ENCODE data around the gene TSPAN14. TPM values are rescaled to one million over a fixed set of nuclear protein-coding genes. Genes with fewer than 3 reads are reported as not detected.

The TSPAN14 gene
- total and polyA plus RNA-seq, 2 experiments from 2014 or later = 17.9 to 40.7 TPM

- H3K36me3 ChIP-seq (ENCODE audit: insufficient read depth) = peaks cover 11% of the 10 kb centered on the region; the same call in 1 of the 2 replicates
- no peak for ATAC-seq
- peaks cover 7% of the 10 kb centered on the region for H3K27me3 Mint-ChIP-seq (ENCODE audit: insufficient read depth, low read depth, poor library complexity)
- peaks cover 8% of the 10 kb centered on the region; the same call in 2 of the 3 replicates for H3K4me1 Mint-ChIP-seq
- no peaks in the 10 kb centered on the region for H3K27me3 ChIP-seq (ENCODE audit: insufficient read depth)
- TF ChIP-seq CREB1 (CRISPR knock-in tag; IDR thresholded peaks at IDR 0.05; ENCODE audit: low read depth) (no peak), NANOG (IDR thresholded peaks at IDR 0.05; ENCODE audit: borderline replicate concordance) (no peak), EZH2phosphoT487 (IDR thresholded peaks at IDR 0.05; ENCODE audit: unreplicated experiment) (no peak), ZNF114 (CRISPR knock-in tag; IDR thresholded peaks at IDR 0.05) (no peak), JUNB (IDR thresholded peaks at IDR 0.05; ENCODE audit: unreplicated experiment) (no peak), POLR2AphosphoS5 (IDR thresholded peaks at IDR 0.05; ENCODE audit: low read depth) (no peak), ZNF331 (CRISPR knock-in tag; IDR thresholded peaks at IDR 0.05; ENCODE audit: low read depth) (no peak), STAT1 (IDR thresholded peaks at IDR 0.05; ENCODE audit: unreplicated experiment) (no peak), REST (IDR thresholded peaks at IDR 0.05; ENCODE audit: unreplicated experiment) (no peak)
- H3K4me2 ChIP-seq = no peak overlapping the region
- no peak overlapping the region for H3K27ac ChIP-seq (ENCODE audit: low read depth)
- no peaks in the 10 kb centered on the region for H3K9me2 ChIP-seq (ENCODE audit: insufficient read depth)
- no peak overlapping the region for H3K27ac Mint-ChIP-seq
- no peak overlapping the region for H3K4me3 ChIP-seq
- H3K36me3 Mint-ChIP-seq (ENCODE audit: low read depth) = peaks cover 74% of the 10 kb centered on the region
- no peak overlapping the region for H2AFZ ChIP-seq
- H3K9me3 Mint-ChIP-seq = no peaks in the 10 kb centered on the region
- H3F3A ChIP-seq (replicated peaks; ENCODE audit: low read depth) = no peaks in the 10 kb centered on the region
- H3K4me1 ChIP-seq (ENCODE audit: insufficient read depth) = no peaks in the 10 kb centered on the region
- H3K4me3 Mint-ChIP-seq = no peak overlapping the region
- H4K20me1 ChIP-seq (replicated peaks; ENCODE audit: insufficient read depth) = no peaks in the 10 kb centered on the region
- DNase-seq (ENCODE audit: low spot score) = no peak
- H3K79me2 ChIP-seq (replicated peaks; ENCODE audit: insufficient read depth) = no peaks in the 10 kb centered on the region
These were observed 62.5 kb downstream of the TSPAN14 start for GRCh38 chr10:80516506-80517075.

- Histone ChIP-seq H3K4me2 (no peak overlapping the region), H3K27ac (ENCODE audit: low read depth) (no peak overlapping the region), H3K36me3 (ENCODE audit: insufficient read depth) (peaks cover 7% of the 10 kb centered on the region; the same call in 1 of the 2 replicates), H3K79me2 (replicated peaks; ENCODE audit: insufficient read depth) (no peaks in the 10 kb centered on the region), H3F3A (replicated peaks; ENCODE audit: low read depth) (no peaks in the 10 kb centered on the region), H3K4me3 (no peak overlapping the region), H3K27me3 (ENCODE audit: insufficient read depth) (no peaks in the 10 kb centered on the region), H3K9me2 (ENCODE audit: insufficient read depth) (no peaks in the 10 kb centered on the region), H3K4me1 (ENCODE audit: insufficient read depth) (no peaks in the 10 kb centered on the region), H4K20me1 (replicated peaks; ENCODE audit: insufficient read depth) (no peaks in the 10 kb centered on the region), H2AFZ (no peak overlapping the region)
- ATAC-seq (no peak), DNase-seq (ENCODE audit: low spot score) (no peak)
- H3K4me3 Mint-ChIP-seq = no peak overlapping the region
- H3K27me3 Mint-ChIP-seq (ENCODE audit: insufficient read depth, low read depth, poor library complexity) = peaks cover 7% of the 10 kb centered on the region
- H3K27ac Mint-ChIP-seq = no peak overlapping the region
- peaks cover 64% of the 10 kb centered on the region for H3K36me3 Mint-ChIP-seq (ENCODE audit: low read depth)
- peaks cover 8% of the 10 kb centered on the region; the same call in 2 of the 3 replicates for H3K4me1 Mint-ChIP-seq
- H3K9me3 Mint-ChIP-seq = no peaks in the 10 kb centered on the region
- TF ChIP-seq POLR2AphosphoS5 (IDR thresholded peaks at IDR 0.05; ENCODE audit: low read depth) (no peak), STAT1 (IDR thresholded peaks at IDR 0.05; ENCODE audit: unreplicated experiment) (no peak), ZNF462 (CRISPR knock-in tag; IDR thresholded peaks at IDR 0.05) (no peak), ZNF114 (CRISPR knock-in tag; IDR thresholded peaks at IDR 0.05) (no peak)
These were observed 63.5 kb downstream of the TSPAN14 start for GRCh38 chr10:80517416-80518142.

All from GM23338 (cell line).